H9 (cell line): ENCODE results near the gene CCDC86. TPM values are rescaled to one million over a fixed set of nuclear protein-coding genes. Genes with fewer than 3 reads are reported as not detected.

ENCODE experiments used
- DNase-seq: peaks from one replicate; pipeline ENCODE4 v3.0.0-alpha.2; 2017
- H2AFZ ChIP-seq: one replicate; pipeline ENCODE4 v1.6.1; 2013; ENCODE audit warnings: mild to moderate bottlenecking, low read length, control low read depth, moderate library complexity
- H2AK5ac ChIP-seq: 2 replicates; pipeline ENCODE4 v1.6.1; 2013; ENCODE audit warnings: low read length, control low read depth, mixed read lengths; ENCODE audit not compliant: insufficient read length
- H2BK120ac ChIP-seq: one replicate; pipeline ENCODE4 v1.6.1; 2013; ENCODE audit warnings: low read depth, mild to moderate bottlenecking, low read length, control low read depth, inconsistent platforms; ENCODE audit not compliant: poor library complexity, severe bottlenecking
- H2BK12ac ChIP-seq: 2 replicates; pipeline ENCODE4 v1.6.1; 2013; ENCODE audit warnings: low read length, control low read depth, mixed read lengths, low read depth; ENCODE audit not compliant: insufficient read length
- H2BK15ac ChIP-seq: 2 replicates; pipeline ENCODE4 v1.6.1; 2013; ENCODE audit warnings: low read depth, low read length, control low read depth
- H2BK20ac ChIP-seq: one replicate; pipeline ENCODE4 v1.6.1; 2013; ENCODE audit warnings: low read depth, mild to moderate bottlenecking, low read length, control low read depth, inconsistent platforms; ENCODE audit not compliant: poor library complexity, severe bottlenecking
- H2BK5ac ChIP-seq: 2 replicates; pipeline ENCODE4 v1.6.1; 2013; ENCODE audit warnings: low read length, control low read depth, mixed read lengths; ENCODE audit not compliant: insufficient read length
- H3K14ac ChIP-seq: 2 replicates; pipeline ENCODE4 v1.6.1; 2013; ENCODE audit warnings: low read length, control low read depth; ENCODE audit not compliant: insufficient read depth
- H3K18ac ChIP-seq: 2 replicates; pipeline ENCODE4 v1.6.1; 2013; ENCODE audit warnings: low read depth, mild to moderate bottlenecking, mixed read lengths, low read length, control low read depth; ENCODE audit not compliant: insufficient read length
- H3K23ac ChIP-seq: 2 replicates; pipeline ENCODE4 v1.6.1; 2013; ENCODE audit warnings: low read length, control low read depth, mixed read lengths, low read depth; ENCODE audit not compliant: insufficient read length
- H3K23me2 ChIP-seq: 2 replicates; pipeline ENCODE4 v1.6.1; 2013; ENCODE audit warnings: low read depth, mild to moderate bottlenecking, mixed read lengths, low read length, control low read depth; ENCODE audit not compliant: insufficient read length, poor library complexity, severe bottlenecking
- H3K27ac ChIP-seq: 2 replicates; pipeline ENCODE4 v1.5.1; 2013; ENCODE audit warnings: low read length, control low read depth, mixed read lengths, low read depth; ENCODE audit not compliant: insufficient read length
- H3K27me3 ChIP-seq: 2 replicates; pipeline ENCODE4 v1.6.1; 2013; ENCODE audit warnings: low read length, control low read depth, inconsistent platforms; ENCODE audit not compliant: insufficient read depth
- H3K4ac ChIP-seq: 2 replicates; pipeline ENCODE4 v1.6.1; 2013; ENCODE audit warnings: low read depth, mild to moderate bottlenecking, control low read depth, inconsistent platforms, low read length, moderate library complexity
- H3K4me1 ChIP-seq: 2 replicates; pipeline ENCODE4 v1.6.1; 2013; ENCODE audit warnings: low read length, control low read depth, inconsistent platforms; ENCODE audit not compliant: insufficient read depth
- H3K4me2 ChIP-seq: 2 replicates; pipeline ENCODE4 v1.6.1; 2013; ENCODE audit warnings: low read length, control low read depth, mixed read lengths; ENCODE audit not compliant: insufficient read length, insufficient read depth
- H3K56ac ChIP-seq: 2 replicates; pipeline ENCODE4 v1.6.1; 2013; ENCODE audit warnings: low read depth, mild to moderate bottlenecking, mixed read lengths, low read length, control low read depth; ENCODE audit not compliant: insufficient read length
- H3K79me1 ChIP-seq: 2 replicates; pipeline ENCODE4 v1.6.1; 2013; ENCODE audit warnings: low read depth, mild to moderate bottlenecking, moderate library complexity, low read length, control low read depth, inconsistent platforms; ENCODE audit not compliant: insufficient read depth, poor library complexity, severe bottlenecking
- H3K79me2 ChIP-seq: 2 replicates; pipeline ENCODE4 v1.6.1; 2013; ENCODE audit warnings: low read length, control low read depth, inconsistent platforms; ENCODE audit not compliant: insufficient read depth
- H3K9ac ChIP-seq: 2 replicates; pipeline ENCODE4 v1.6.1; 2013; ENCODE audit warnings: low read length, control low read depth, mixed read lengths; ENCODE audit not compliant: insufficient read length; ENCODE audit errors: extremely low read depth
- H3K9me3 ChIP-seq: one replicate; pipeline ENCODE4 v1.6.1; 2013; ENCODE audit warnings: low read depth, low read length, inconsistent platforms; ENCODE audit not compliant: control insufficient read depth
- H3T11ph ChIP-seq: one replicate; pipeline ENCODE4 v1.6.1; 2013; ENCODE audit warnings: mild to moderate bottlenecking, low read length, control low read depth, inconsistent platforms
- H4K20me1 ChIP-seq: one replicate; pipeline ENCODE4 v1.6.1; 2013; ENCODE audit not compliant: control insufficient read depth, insufficient read length, insufficient read depth
- H4K5ac ChIP-seq: 2 replicates; pipeline ENCODE4 v1.6.1; 2013; ENCODE audit warnings: low read depth, mild to moderate bottlenecking, mixed read lengths, low read length, control low read depth; ENCODE audit not compliant: insufficient read length
- H4K8ac ChIP-seq: replicated peaks from 2 replicates; pipeline ENCODE4 v1.6.1; 2013; ENCODE audit warnings: low read length, control low read depth, mixed read lengths, low read depth; ENCODE audit not compliant: insufficient read length
- H4K91ac ChIP-seq: 2 replicates; pipeline ENCODE4 v1.6.1; 2013; ENCODE audit warnings: low read depth, mild to moderate bottlenecking, moderate library complexity, mixed read lengths, low read length, control low read depth; ENCODE audit not compliant: insufficient read length
- H3K27ac Mint-ChIP-seq, 3 experiments: 2 replicates in 2 of 3; 3 replicates in 1 of 3; pipeline ENCODE4 v1.8.0; 2020 to 2021; ENCODE audit warnings: mixed read lengths in 3 of 3, mild to moderate bottlenecking in 1 of 3, moderate library complexity in 1 of 3
- H3K27me3 Mint-ChIP-seq: 2 replicates; pipeline ENCODE4 v1.8.0; 2021; ENCODE audit warnings: low read depth, mild to moderate bottlenecking, moderate library complexity, mixed read lengths
- H3K36me3 Mint-ChIP-seq, 3 experiments: 2 replicates in 2 of 3; 3 replicates in 1 of 3; pipeline ENCODE4 v1.8.0; 2020 to 2021; ENCODE audit warnings: low read depth in 3 of 3, mixed read lengths in 3 of 3; ENCODE audit not compliant: insufficient read depth in 1 of 3
- H3K4me1 Mint-ChIP-seq, 2 experiments: 2 replicates each; pipeline ENCODE4 v1.8.0; 2020; ENCODE audit warnings: mixed read lengths in 2 of 2
- H3K4me3 Mint-ChIP-seq, 2 experiments: 2 replicates in 1 of 2; 3 replicates in 1 of 2; pipeline ENCODE4 v1.8.0; 2020 to 2021; ENCODE audit warnings: mild to moderate bottlenecking in 2 of 2, mixed read lengths in 2 of 2, moderate library complexity in 1 of 2
- H3K9me3 Mint-ChIP-seq, 2 experiments: 2 replicates in 1 of 2; 3 replicates in 1 of 2; pipeline ENCODE4 v1.8.0; 2020; ENCODE audit warnings: mild to moderate bottlenecking in 2 of 2, mixed read lengths in 2 of 2, moderate library complexity in 1 of 2
- WGBS: extraction: QIAGEN DNeasy Blood & Tissue Kit; methylation state at CpG from one replicate; pipeline ENCODE4 v1.1.7; 2013; ENCODE audit warnings: missing lambda C conversion rate, low lambda C conversion rate, mixed read lengths; ENCODE audit not compliant: insufficient read length; ENCODE audit errors: extremely low coverage; 5-methylcytosine and 5-hydroxymethylcytosine counted together
- total RNA-seq: library from RNA; stranded (reverse); gene quantifications from 2 replicates; pipeline ENCODE4 v1.2.1, GENCODE V29; 2021
- TF ChIP-seq, protein P1 (sequence below): fragments of 200-600 bp; sonication (generic); conservative IDR thresholded peaks from 3 replicates; pipeline ENCODE4 v1.8.0; 2021; ENCODE audit warnings: antibody characterized with exemption, mild to moderate bottlenecking

CCDC86 gene
- total RNA-seq, 1 experiment from 2014 or later = 82.3 TPM

DNA sequence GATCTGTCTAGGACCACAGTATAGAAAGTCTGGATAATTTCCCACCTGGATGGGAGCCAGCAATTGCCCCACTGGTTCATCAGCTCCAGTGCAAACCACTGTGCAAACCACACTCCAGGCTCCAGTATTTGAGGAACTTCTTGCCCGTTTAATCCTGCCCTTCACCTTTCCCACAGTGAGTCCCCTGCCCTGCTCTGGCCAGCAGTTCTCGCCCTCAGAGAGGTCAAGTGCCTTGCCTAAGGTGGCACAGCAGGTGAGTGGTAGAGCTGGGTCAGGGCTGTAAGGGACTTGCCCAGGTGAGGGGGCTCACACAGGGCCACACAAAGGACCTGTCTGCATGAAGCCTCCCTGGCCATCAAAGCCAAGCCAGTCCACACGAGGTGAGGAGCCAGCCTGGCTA lies 32.7 kb upstream of the CCDC86 start:
- TF ChIP-seq, protein P1, sequence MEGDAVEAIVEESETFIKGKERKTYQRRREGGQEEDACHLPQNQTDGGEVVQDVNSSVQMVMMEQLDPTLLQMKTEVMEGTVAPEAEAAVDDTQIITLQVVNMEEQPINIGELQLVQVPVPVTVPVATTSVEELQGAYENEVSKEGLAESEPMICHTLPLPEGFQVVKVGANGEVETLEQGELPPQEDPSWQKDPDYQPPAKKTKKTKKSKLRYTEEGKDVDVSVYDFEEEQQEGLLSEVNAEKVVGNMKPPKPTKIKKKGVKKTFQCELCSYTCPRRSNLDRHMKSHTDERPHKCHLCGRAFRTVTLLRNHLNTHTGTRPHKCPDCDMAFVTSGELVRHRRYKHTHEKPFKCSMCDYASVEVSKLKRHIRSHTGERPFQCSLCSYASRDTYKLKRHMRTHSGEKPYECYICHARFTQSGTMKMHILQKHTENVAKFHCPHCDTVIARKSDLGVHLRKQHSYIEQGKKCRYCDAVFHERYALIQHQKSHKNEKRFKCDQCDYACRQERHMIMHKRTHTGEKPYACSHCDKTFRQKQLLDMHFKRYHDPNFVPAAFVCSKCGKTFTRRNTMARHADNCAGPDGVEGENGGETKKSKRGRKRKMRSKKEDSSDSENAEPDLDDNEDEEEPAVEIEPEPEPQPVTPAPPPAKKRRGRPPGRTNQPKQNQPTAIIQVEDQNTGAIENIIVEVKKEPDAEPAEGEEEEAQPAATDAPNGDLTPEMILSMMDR = no peak
- H3K14ac ChIP-seq = no peak overlapping the region; the same call in 1 of the 2 replicates
- H2BK20ac ChIP-seq = no peak overlapping the region
- WGBS = no CpG with 5 or more reads among the region's 3 CpGs
- no peaks in the 10 kb centered on the region for H3K79me1 ChIP-seq
- no peaks in the 10 kb centered on the region for H3K4me1 ChIP-seq
- H3K23me2 ChIP-seq = no peaks in the 10 kb centered on the region
- no peak overlapping the region for H2BK120ac ChIP-seq
- no peaks in the 10 kb centered on the region for H4K20me1 ChIP-seq
- H3K18ac ChIP-seq = no peak overlapping the region
- H3K56ac ChIP-seq = no peak overlapping the region
- no peak overlapping the region for H3T11ph ChIP-seq
- no peak overlapping the region for H2AK5ac ChIP-seq
- H3K4me3 Mint-ChIP-seq = no peak overlapping the region
- H3K9me3 Mint-ChIP-seq = peaks cover 5% of the 10 kb centered on the region in 2 experiments; a peak in 4 of 5 replicates
- H3K27me3 Mint-ChIP-seq = peaks cover 19% of the 10 kb centered on the region
- no peak overlapping the region for H3K9ac ChIP-seq
- no peaks in the 10 kb centered on the region for H3K27me3 ChIP-seq
- no peak overlapping the region for H3K23ac ChIP-seq
- H2BK15ac ChIP-seq = no peak overlapping the region
- H4K8ac ChIP-seq = no peak overlapping the region
- H4K5ac ChIP-seq = no peak overlapping the region
- no peaks in the 10 kb centered on the region for H3K79me2 ChIP-seq
- DNase-seq = no peak
- H3K27ac Mint-ChIP-seq = no peak overlapping the region
- no peaks in the 10 kb centered on the region for H3K9me3 ChIP-seq
- H3K4me2 ChIP-seq = no peak overlapping the region
- H3K27ac ChIP-seq = no peak overlapping the region
- H4K91ac ChIP-seq = no peak overlapping the region
- peaks cover 0 to 7% (median 0%) of the 10 kb centered on the region in 3 experiments; a peak in 2 of 7 replicates for H3K36me3 Mint-ChIP-seq
- peaks cover 0 to 3% of the 10 kb centered on the region in 2 experiments; a peak in 2 of 4 replicates for H3K4me1 Mint-ChIP-seq
- H2AFZ ChIP-seq = no peak overlapping the region
- no peak overlapping the region for H3K4ac ChIP-seq
- H2BK12ac ChIP-seq = no peak overlapping the region
- H2BK5ac ChIP-seq = no peak overlapping the region
